ENCODE measurements around the gene MAP2K5.

Gene MAP2K5
- long read RNA-seq, donor 1, partial matches to known transcripts = 0 of 3 reads
- long read RNA-seq, donor 1, other reads (novel, unspliced or antisense) = 0 of 3 reads
- long read RNA-seq, donor 2, partial matches to known transcripts = 0 of 3 reads
- long read RNA-seq, donor 2, other reads (novel, unspliced or antisense) = 0 of 3 reads
- long read RNA-seq, donor 3, partial matches to known transcripts = 0 of 1 reads
- long read RNA-seq, donor 3, other reads (novel, unspliced or antisense) = 0 of 1 reads
- long read RNA-seq, donor 4, partial matches to known transcripts = 0 of 5 reads
- long read RNA-seq, donor 4, other reads (novel, unspliced or antisense) = 0 of 5 reads
- long read RNA-seq, donor 5, transcript MAP2K5-201 (22 exons, 2,347 nt) = major isoform, 7 of 7 reads
- long read RNA-seq, donor 5, partial matches to known transcripts = 0 of 7 reads
- long read RNA-seq, donor 5, other reads (novel, unspliced or antisense) = 0 of 7 reads
- long read RNA-seq, donor 6, partial matches to known transcripts = 0 of 3 reads
- long read RNA-seq, donor 6, other reads (novel, unspliced or antisense) = 0 of 3 reads
- long read RNA-seq, donor 7 = 0 reads
- long read RNA-seq, donor 8 = 0 reads

DNA sequence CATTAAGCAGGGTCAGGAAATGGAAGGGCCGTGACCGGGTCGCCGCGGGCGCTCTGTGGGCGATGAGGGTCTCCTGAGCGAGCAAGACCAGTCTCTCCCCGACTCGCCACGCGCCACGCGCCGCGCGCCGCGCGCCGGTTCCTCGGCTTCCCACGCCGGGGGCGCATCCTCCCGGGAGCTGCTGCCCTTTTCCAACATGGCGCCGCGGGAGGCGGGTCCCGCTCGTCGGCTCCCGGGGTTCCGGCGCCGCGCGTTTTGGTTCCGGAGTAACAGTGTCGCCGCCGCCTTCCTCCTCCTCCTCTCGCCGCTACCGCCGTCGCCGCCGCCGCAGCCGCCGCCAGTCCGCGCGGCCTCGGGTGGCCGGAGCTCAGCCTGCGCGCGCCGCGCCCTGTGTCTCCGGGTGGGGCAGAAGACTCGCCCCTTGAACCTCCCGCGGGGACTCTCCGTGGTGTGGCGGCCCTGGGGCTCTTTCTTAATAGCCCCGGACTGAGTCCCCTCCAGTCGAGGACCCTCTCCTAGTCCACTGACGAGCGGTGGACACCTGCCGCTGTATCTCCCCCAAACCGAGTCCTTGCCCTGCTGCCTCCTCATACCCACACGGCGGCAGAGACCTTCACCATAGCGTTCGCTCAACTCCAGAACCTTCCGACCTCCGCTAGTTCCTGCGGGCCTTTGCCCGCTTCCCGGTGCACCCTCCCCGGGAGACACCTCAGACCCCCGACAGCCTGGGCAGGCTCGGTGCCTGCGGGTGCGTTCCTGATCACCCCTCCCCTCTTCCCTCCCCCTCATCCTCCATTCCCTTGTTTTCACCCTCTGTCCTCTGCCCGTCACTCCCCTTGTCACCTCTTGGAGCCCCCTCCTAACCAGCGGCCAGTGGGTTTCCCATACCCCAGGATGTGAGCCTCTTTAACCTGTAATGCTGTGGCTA is at the start of gene MAP2K5:
TSS of gene MAP2K5 (plus strand) at position 284 of the 928 bp plus-strand sequence. CDS start at position 917, 633 bp downstream.
- peak; percentile 91 for DNase-seq

DNA sequence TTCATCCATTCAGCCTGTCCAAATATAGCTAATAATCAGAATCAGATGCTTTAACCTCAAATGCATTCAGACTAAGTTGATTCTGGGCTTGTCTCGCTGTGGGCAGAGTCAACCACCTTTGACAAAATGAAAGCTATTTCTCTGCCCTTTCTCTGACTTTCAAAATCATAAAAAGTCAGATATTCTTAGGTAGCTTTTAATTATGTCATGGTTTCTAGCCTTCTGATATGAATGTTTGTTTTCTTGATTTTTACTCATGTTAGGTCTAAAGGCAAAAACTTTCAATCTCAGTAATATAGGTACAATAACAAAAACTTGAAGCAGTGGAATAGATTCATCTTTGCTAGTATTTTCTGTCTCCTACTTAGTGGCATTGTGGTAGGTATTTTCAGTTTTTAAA is 46.9 kb upstream of the MAP2K5 start:
- no peak for DNase-seq

DNA sequence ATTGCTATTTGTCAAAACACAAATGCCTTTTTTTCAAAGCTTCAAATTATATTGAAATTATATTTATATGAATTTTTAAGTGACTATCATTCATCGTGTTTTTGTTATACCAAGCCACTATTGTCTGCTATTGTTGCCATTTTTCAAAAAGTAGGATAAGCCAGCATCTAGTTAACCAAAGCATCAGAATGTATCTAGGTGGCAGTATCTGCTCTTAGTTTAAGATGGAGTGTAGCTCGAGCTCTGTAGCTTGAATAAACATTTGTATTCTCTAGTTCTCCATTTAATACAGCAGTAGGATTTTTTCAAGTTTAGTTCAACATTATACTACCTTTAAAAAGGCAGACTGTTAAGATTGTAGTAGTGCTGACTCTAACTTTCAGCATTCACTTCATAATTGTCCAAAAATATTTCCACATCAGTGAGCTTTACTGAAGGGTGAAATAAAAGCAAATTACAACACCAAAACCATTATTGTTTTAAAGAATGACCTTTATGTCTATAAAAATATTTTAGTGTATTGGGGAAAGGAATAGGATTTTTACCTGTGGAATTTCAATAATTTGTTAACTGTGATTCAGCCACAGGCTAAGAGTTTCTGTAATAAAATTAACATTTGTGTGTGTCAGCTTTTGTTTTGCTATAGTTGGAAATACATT is 41.2 kb upstream of the MAP2K5 start:
- no peak for DNase-seq

DNA sequence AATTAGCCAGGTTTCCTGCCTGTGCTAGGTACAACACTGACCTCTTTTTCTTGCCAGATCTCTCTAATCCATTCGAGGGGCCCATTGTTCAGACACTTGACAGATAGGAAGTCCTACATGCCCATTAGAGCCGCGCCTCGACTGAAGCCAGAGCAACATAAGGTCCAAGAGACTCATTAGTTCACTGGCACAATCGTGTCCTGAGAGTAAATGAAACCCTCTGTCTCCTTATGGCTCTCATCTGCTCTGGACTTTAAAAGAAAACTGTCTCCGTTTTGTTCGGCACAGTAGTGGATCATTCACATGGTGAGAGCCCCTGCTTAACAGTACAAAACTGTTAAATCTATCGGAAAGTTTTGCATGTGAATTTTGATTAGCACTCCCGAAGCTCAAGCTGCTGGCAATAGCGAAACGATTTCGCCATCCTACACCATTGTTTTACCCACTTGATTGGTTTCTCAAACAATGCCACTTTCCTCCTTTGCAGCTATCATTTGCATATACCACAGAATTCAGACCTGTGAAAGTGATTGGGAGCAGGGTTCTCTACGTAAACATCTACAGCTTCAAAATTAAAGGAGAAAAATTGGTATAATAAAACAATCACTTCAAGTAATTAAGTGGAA is 40.6 kb upstream of the MAP2K5 start:
- DNase-seq = no peak

DNA sequence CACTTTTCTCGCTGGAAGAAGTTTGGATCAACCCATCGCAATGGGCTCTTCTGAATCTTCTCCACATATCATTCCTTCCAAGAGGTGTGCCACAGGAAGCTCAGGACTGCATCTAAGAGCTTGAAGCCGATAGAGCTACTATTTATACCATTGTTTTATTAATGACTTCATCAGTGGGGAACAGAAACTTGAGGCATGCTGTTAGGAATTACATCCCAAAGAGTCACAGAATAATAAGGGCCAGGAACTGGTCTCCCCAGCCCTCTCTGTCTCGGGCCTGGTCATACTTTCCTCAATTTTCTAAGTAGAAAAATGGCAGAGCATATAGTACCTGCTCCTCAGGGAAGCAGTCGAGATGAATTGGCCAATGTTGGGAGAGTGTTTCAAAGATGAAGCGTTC is 38.4 kb upstream of the MAP2K5 start:
- DNase-seq = no peak

DNA sequence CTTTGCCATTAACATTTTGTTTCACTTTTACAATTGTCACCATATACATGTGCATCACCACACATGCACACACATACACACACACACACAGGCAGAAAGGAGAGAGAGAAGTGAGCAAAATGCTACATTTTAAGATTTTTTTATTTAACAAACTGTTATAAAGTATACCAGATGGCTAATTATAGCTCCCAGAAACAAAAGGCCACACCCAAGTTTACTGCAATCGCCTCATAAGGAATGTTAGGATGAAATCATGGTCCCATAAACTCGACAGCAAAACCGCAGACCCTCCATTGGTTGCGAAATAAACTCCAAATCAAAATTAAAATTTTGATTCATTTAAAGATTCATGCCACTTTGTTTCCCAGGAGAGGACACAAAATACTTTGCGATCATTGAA is 37.7 kb upstream of the MAP2K5 start:
- DNase-seq = no peak

DNA sequence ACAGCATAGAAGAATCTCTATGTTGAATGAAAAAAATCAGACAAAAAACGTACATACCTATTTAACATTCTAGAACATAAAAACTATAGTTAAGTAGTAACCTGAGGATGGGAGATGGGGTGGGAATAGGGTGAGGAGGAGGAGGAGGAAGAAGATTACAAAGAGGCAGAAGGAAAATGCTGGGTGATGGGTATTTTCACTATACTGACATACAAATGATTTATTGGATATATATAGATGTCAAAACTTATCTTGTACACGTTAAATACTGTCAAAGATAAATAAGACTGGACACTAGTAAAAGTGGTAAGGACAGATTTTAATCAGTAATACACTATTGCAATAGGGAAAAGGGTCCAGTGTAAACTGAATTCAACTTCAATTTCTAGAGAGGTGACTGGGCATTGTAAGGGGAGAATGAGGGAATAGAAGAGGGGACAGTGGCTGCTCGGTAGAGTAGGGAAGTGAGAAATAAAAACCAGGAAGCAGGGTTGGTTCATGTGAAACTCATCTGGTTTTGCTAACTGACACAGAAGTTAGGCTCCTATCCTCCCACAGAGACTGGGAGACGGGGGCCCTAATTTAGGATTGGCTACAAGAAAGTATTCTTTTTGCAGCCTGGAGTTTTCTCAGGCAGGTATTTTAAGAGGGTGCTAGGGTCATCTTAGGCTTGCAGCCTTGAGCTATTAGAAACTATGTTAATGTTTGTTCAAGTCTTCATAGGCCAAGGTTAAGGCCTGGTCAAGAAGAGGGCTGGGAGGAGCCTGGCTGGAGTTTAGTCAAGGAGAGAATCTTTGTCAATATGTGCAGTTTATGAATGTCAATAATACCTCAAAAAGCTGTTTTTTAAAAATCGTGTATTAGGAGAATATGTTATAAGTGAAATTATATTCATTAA is 36.6 kb upstream of the MAP2K5 start:
- no peak for DNase-seq

DNA sequence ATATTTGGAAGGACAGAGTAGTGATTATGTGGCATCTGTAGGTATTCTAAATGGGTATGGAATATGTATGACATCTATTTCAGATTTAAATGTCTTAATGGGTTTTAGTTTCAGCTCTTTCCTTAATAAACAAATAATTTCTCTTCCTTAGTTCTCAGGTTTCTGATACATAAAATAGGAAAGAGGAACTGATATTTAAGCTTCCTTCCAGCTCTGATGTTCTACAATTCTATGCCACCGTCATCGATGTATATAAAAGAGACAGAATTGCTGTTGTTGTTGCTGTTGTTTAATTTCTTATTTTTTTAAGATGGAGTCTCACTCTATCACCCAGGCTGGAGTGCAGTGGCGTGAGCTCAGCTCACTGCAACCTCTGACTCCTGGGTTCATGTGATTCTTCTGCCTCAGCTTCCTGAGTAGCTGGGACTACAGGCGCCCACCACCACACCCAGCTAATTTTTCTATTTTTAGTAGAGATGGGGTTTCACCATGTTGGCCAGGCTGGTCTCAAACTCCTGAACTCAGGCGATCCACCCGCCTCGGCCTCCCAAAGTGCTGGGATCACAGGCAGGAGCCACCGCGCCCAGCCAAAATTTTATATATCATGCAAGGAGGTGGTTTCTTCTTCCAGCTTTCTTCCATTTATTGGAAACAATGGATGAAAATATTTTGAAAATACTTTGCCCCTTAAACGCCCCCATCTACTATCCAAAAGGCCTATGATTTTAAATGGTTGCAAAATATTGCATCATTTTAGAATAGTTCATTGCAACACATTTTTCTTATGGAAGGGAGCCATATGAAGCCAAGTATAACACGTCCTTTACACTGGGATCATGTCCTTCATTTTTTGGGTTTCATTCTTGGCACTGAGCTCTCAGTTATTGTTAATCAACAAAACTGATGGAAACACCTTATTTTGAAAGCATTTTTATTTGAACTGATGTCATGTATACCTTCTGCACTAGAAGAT is 35.4 kb upstream of the MAP2K5 start:
- no peak for DNase-seq

DNA sequence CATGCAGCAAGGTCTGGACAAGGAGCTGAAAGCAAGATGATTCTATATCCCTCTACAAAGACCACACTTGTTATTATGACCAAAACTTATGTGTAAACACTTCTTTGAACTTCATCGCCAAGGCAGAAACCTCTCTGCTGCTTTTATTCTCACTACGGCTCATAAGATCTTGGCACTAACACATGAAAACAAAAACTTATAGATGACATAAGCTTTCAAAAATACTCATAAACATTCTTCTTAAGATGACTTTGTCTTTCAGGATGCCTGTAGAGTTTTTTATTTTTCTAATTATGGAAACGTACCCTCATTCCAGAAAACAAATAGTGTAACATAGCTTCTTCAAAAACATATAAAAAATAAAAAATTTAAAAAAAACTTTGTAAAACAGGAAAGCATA is 34.1 kb upstream of the MAP2K5 start:
- no peak for DNase-seq

DNA sequence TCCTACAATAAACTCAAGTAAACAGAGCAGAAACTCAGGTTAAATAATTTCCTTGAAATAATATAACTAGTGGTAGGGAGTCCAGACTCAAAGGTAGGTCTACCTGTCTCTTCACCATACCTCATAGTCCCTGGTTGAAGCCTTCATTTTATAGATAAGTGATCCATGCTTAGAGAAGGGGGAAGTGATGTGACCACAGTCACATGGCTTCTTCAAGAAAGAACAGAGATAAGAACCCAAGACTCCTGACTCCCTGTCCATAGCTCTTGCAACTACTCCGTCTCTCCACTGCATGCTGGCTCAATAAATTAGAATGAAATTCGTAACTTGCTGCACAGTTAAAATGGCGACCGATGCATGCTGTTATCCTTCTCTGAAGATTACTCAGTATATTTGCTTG is 32.6 kb upstream of the MAP2K5 start:
- DNase-seq = no peak

DNA sequence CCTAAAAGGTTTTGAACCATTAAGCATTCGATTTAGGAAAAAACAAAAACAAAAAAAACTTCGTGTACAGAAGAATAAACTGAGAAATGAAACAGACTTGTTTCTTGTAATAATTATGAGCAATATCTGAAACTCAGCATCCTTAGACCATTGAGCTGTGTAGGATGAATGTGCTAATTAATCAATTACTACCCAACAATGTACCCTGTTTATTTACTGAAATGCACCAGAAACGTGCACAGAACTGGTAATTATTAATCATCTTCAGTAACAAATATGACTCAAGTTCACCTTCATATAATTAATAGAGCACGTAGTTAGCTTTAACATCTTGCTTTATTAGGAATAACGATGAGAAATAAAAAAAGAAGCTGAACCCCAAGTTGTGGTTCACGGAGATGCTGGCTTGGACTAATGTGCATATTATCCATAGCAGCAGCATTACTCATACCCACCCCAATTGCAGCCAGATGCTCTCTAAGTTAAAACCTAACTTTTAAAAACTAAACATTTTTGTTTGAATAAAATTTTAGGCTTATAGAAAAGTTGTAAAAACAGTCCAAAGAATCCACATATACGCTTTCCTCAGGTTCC is 31.8 kb upstream of the MAP2K5 start:
- no peak for DNase-seq

DNA sequence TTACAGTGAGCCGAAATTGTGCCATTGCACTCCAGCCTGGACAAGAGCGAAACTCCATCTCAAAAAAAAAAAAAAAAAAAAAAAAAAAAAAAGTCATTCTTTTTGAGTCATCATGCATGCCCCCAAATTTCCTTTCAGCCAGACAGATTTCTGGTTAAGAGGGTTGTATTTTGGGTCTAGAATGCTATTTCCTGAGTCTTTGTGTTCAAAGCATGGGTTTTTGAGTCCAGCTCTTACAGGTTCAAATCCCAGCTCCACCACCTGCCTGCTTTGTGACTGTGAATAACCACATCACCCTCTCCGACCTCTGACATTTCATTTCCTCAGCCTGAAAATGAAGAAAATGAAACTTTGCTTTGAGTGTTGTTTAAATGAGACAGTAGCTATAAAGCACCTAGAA is 30.9 kb upstream of the MAP2K5 start:
- no peak for DNase-seq

DNA sequence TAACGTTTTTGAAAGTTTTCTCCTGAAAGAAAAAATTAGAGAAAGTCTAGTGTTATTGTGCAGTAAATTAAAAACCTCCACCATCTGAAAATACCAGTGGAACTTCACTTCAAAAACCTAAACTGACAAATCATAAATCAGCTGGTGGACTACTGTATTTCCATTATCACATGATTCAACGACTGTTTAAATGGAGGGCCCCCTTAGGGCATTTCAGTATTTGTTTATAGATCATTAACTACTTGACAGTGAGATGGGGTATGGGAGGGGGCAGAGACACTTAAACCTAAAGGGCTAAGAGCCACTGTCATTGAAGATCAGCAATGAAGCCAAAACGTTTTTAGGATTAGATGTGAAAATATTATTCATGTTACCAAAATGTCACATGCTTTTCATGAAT is 30.4 kb upstream of the MAP2K5 start:
- no peak for DNase-seq

DNA sequence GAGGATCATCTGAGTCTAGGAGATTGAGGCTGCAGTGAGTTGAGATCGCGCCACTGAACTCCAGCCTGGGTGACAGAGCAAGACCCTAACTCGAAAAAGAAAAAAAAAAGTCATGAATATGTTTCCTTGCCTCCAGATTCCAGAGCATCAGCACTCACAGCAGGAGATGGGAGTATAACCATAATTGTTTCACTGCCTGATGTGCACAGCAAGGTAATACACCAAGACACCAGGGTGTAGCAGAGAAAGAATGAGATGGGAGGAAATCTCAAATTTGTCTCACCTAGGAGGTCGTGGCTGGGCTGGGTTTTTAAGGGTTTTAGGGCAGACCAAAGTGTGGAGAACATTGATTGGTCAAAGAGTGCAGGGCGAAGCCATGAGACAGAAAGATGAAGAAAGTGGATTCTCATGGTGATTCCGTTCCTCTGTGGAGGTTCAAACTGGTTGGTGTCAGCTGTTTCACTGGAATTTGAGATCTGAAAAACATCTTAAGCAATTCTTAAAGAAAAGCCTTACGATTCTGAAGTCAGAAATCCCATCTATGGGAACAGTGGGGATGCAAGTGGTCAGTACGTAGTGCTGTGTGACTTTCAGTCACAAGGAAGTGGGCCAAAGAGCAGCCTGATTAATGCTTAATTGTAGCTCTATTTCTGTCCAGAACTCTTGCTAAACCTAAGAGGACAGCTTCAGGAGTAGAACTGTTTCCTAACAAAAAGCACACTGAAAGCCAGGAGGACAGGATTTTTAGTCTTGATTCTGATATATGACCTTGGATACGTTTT is 29.4 kb upstream of the MAP2K5 start:
- no peak for DNase-seq

DNA sequence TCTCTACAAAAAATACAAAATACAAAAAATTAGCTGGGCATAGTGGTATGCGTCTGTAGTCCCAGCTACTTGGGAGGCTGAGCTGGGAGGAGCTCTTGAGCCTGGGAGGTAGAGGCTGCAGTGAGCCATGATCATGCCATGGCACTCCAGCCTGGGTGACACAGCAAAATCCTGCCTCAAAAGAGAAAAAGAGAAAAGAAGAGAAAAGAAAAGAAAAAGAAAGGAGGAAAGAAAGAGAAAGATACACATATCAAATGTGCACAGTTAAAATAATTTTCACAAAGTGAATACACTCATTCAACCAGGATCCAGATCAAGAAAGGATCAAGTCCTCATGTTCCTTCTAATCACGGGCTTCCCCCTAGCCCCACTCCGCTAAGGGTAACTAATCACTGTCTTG is 27.4 kb upstream of the MAP2K5 start:
- DNase-seq = no peak

DNA sequence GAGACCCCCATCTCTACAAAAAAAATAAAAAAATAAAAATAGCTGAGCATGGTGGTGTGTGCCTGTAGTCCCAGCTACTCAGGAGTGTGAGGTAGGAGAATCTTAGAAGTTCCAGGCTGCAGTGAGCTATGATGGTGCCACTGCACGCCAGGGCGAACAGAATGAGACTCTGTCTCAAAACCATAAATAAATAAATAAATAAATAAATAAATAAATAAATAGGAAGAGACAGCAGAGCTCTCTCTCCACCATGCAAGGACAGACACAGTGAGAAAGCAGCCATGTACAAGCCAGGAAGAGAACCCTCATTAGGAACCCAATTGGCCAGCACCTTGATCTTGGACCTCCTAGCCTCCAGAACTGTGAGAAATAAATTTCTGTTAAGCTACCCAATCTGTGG is 26.9 kb upstream of the MAP2K5 start:
- DNase-seq = no peak

DNA sequence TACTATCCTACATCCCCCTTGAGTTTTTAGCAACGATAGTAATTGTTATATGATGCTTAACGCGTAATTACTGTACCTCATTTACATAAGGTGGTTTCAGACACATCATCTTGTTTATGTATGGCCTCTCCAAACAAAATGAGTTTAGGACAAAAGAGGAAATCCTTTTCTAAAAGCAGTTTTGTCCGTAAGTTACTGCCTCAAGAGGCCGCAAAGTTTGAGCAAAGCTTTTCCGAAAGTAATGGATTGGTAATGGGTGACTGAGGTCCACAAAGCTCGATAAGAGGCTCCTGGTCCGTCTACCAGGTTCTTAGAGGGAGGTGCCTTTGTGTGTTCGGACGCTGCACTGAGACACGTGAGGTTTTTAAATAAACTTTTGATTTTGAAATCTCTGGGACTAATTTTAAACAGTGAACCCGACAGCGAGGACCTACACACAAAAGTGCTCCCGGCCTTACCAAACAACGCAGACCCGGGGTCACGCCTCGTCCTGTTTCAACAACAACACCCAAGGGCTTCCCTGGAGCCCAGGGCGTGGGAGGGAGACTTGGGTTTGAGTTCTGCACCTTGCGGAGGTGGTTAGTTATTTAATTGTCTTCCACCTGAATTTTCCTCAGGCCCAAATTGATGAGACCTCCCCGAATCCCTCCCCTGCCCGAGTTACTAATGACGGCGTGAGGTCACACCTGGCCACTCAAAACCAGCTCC is 22.0 kb upstream of the MAP2K5 start:
- DNase-seq = peak; percentile 73
